Activated CD8-positive, alpha-beta memory T cell treated with anti-CD3 and anti-CD28 coated beads for 48 hours (primary cell): ENCODE results near the gene ELN.

Experiments used
- DNase-seq, 3 experiments: peaks; one replicate each; pipeline ENCODE4 v3.0.0-alpha.2; 2020; ENCODE audit warnings: low read depth in 2 of 3, low spot score in 2 of 3

The ELN gene

GRCh38 chr7:74092321-74092963, 64.5 kb downstream of the ELN start:
- no peak for DNase-seq

- DNase-seq = no peak
Measured at GRCh38 chr7:74092964-74093471, 65.0 kb downstream of the ELN start.

GRCh38 chr7:74093671-74094223, 65.8 kb downstream of the ELN start:
- DNase-seq = no peak

- DNase-seq = peak; percentile 55 to 71 (median 57)
Measured at GRCh38 chr7:74094224-74095101, 66.5 kb downstream of the ELN start.

- DNase-seq = no peak
Measured at GRCh38 chr7:74095135-74095534, 67.2 kb downstream of the ELN start.

GRCh38 chr7:74097937-74098614, 70.1 kb downstream of the ELN start:
- no peak for DNase-seq

- DNase-seq = no peak
Measured at GRCh38 chr7:74099031-74099430, 71.1 kb downstream of the ELN start.

GRCh38 chr7:74101061-74101681, 73.2 kb downstream of the ELN start:
- DNase-seq = no peak

GRCh38 chr7:74103219-74103772, 75.3 kb downstream of the ELN start:
- no peak for DNase-seq

- no peak for DNase-seq
Measured at GRCh38 chr7:74104702-74105101, 76.7 kb downstream of the ELN start.

- no peak for DNase-seq
Measured at GRCh38 chr7:74105992-74106391, 78.0 kb downstream of the ELN start.

- DNase-seq = no peak
Measured at GRCh38 chr7:74106846-74107245, 78.9 kb downstream of the ELN start.

GRCh38 chr7:74115326-74115725, 87.4 kb downstream of the ELN start:
- DNase-seq = no peak

GRCh38 chr7:74116356-74116755, 88.4 kb downstream of the ELN start:
- no peak for DNase-seq
